ENCODE data around the gene RAD51AP2. TPM values are rescaled to one million over a fixed set of nuclear protein-coding genes. Genes with fewer than 3 reads are reported as not detected.

RAD51AP2 gene
- total and polyA plus RNA-seq, 2 of the 8 experiments (the other 6 are each of a cell fraction or from before 2014, with no cell fraction given) = 0.02 to 0.20 TPM

DNA sequence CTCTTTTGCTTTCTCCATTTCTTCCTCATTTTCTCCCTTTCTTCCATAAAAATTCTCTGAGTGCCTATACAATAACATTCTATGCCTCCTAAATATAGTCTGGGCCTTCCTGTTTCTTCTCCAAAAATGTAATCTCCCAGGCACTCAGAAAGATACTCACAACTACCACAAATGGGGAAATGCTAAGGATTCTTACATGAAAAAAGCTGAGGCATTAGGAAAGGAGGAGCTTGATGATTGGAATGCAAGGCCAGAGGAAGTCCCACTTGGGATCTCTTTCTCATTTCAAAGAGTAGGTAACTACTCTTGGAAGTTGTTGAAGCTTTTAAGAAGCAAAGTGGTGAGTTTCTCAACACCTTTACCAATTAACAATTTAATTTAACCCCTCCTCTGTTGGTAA is 25.6 kb upstream of the RAD51AP2 start:
- Histone ChIP-seq H2BK5ac (ENCODE audit: low read depth, low read length) (peak overlapping the region; percentile 89; the same call in 1 of the 2 replicates), H3K4me3 (ENCODE audit: extremely low read depth in 1 of 4, insufficient read depth in 2 of 4, low read depth in 3 of 4, low read length in 4 of 4) (peak overlapping the region; percentile 9 to 97 (median 12); a peak in 6 of 8 replicates), H3K4me2 (ENCODE audit: insufficient read depth in 1 of 2, low read depth in 2 of 2, low read length in 2 of 2) (peak overlapping the region; percentile 92 to 99), H2BK15ac (ENCODE audit: low read length) (no peak overlapping the region), H3K14ac (ENCODE audit: insufficient read length) (no peak overlapping the region), H3K9ac (replicated peaks in 1 of 4; ENCODE audit: extremely low read depth in 1 of 4, low read depth in 3 of 4, low read length in 3 of 4) (peak overlapping the region in 1 of 4 experiments; percentile 16; a peak in 1 of 7 replicates), H2BK120ac (replicated peaks; ENCODE audit: low read depth, low read length) (peak overlapping the region; percentile 14), H3K27ac (ENCODE audit: low read depth, low read length) (peak overlapping the region; percentile 42; the same call in 1 of the 2 replicates), H3K23ac (ENCODE audit: insufficient read length) (no peak overlapping the region), H3K4ac (replicated peaks; ENCODE audit: insufficient read length, low read depth, low read length) (no peak overlapping the region), H3K79me2 (ENCODE audit: control insufficient read depth in 1 of 2, insufficient read depth in 2 of 2, low read length in 2 of 2) (peaks cover 25 to 62% of the 10 kb centered on the region in 2 experiments), H3K9me3 (ENCODE audit: insufficient read depth in 2 of 2, low read depth in 1 of 2, low read length in 1 of 2) (no peaks in the 10 kb centered on the region), H4K8ac (ENCODE audit: extremely low read depth, insufficient read depth, low read length) (no peak overlapping the region), H4K5ac (ENCODE audit: insufficient read length, low read depth, low read length) (peak overlapping the region; percentile 68), H2AFZ (ENCODE audit: low read length) (no peak overlapping the region), H2BK20ac (ENCODE audit: low read length) (peak overlapping the region; percentile 68; the same call in 1 of the 2 replicates), H3K36me3 (ENCODE audit: control insufficient read depth in 2 of 4, insufficient read depth in 4 of 4, low read length in 3 of 4) (no peaks in the 10 kb centered on the region), H3K79me1 (ENCODE audit: low read depth, low read length) (no peaks in the 10 kb centered on the region; the same call in 1 of the 2 replicates), H3K56ac (replicated peaks; ENCODE audit: insufficient read length, low read depth, low read length) (no peak overlapping the region), H2AK5ac (ENCODE audit: low read depth, low read length) (no peak overlapping the region), H4K20me1 (replicated peaks in 1 of 2; ENCODE audit: control insufficient read depth in 1 of 2, insufficient read depth in 2 of 2, low read length in 2 of 2) (peaks cover 0 to 1% of the 10 kb centered on the region in 2 experiments), H3K27me3 (replicated peaks in 1 of 4; ENCODE audit: control insufficient read depth in 3 of 4, extremely low read depth in 1 of 4, insufficient read depth in 3 of 4, low read length in 3 of 4) (no peaks in the 10 kb centered on the region; a peak in 1 of 7 replicates), H3K18ac (ENCODE audit: extremely low read depth, low read length) (peak overlapping the region; percentile 84; the same call in 1 of the 2 replicates), H2BK12ac (ENCODE audit: low read depth, low read length) (no peak overlapping the region), H4K91ac (replicated peaks; ENCODE audit: insufficient read length, low read length) (no peak overlapping the region), H3K23me2 (ENCODE audit: low read depth, low read length) (peaks cover 18% of the 10 kb centered on the region), H3K4me1 (replicated peaks in 1 of 4; ENCODE audit: control insufficient read depth in 3 of 4, insufficient read depth in 4 of 4, low read length in 3 of 4) (peaks cover 6 to 31% (median 20%) of the 10 kb centered on the region in 4 experiments; a peak in 5 of 7 replicates)
- POLR2A ChIA-PET (ENCODE audit: partially characterized antibody) = interaction anchor here (0.7 to 1.5 kb wide), 7 partner anchors 10 to 1016 kb away, joined by 3 to 6 read pairs (median 3); no protein-coding TSS in a partner anchor
- no peak for DNase-seq (ENCODE audit: low read depth in 1 of 2, low spot score in 2 of 2)
- CTCF ChIA-PET (ENCODE audit: partially characterized antibody) = interaction anchor here (1.3 to 1.5 kb wide), 4 partner anchors 9 to 102 kb away, joined by 3 to 8 read pairs (median 6); no protein-coding TSS in a partner anchor
- peak; percentile 95 for FAIRE-seq
- TF ChIP-seq KDM4A (IDR thresholded peaks at IDR 0.05; ENCODE audit: low read depth, low read length, severe bottlenecking) (no peak), CHD2 (IDR thresholded peaks at IDR 0.05; ENCODE audit: low read length) (no peak), HDAC2 (IDR thresholded peaks at IDR 0.05; ENCODE audit: borderline replicate concordance in 1 of 2, low read depth in 2 of 2, low read length in 2 of 2) (no peak), SP4 (IDR thresholded peaks at IDR 0.05; ENCODE audit: low read length) (no peak), MAFK (IDR thresholded peaks at IDR 0.05; ENCODE audit: low read depth, low read length) (no peak), JUN (IDR thresholded peaks at IDR 0.05; ENCODE audit: low read depth, low read length) (no peak), YY1 (IDR thresholded peaks at IDR 0.05; ENCODE audit: low read depth, low read length) (no peak), FOSL1 (IDR thresholded peaks at IDR 0.05; ENCODE audit: insufficient read depth, low read depth, low read length) (no peak), TAF7 (optimal IDR thresholded peaks at IDR 0.05; ENCODE audit: borderline replicate concordance, low read depth, low read length) (peak; percentile 23), SP2 (IDR thresholded peaks at IDR 0.05; ENCODE audit: low read length) (no peak), CREB1 (IDR thresholded peaks at IDR 0.05) (no peak), SP1 (IDR thresholded peaks at IDR 0.05; ENCODE audit: low read depth, low read length) (no peak), EZH2 (IDR thresholded peaks at IDR 0.05; ENCODE audit: low read depth, low read length, severe bottlenecking) (no peak), GTF2F1 (IDR thresholded peaks at IDR 0.05; ENCODE audit: borderline replicate concordance, low read depth, low read length) (no peak)

Measured in H1 (cell line).